ENCODE results near the gene ISM2. TPM values are rescaled to one million over a fixed set of nuclear protein-coding genes. Genes with fewer than 3 reads are reported as not detected.
A peak's percentile ranks its signal among the peaks of the same experiment; 100 is the strongest.

The ISM2 gene
- total and polyA plus RNA-seq, 10 of the 15 experiments (the other 5 are each of a cell fraction or from before 2014, with no cell fraction given): 0.03 TPM; not detected in 9

DNA sequence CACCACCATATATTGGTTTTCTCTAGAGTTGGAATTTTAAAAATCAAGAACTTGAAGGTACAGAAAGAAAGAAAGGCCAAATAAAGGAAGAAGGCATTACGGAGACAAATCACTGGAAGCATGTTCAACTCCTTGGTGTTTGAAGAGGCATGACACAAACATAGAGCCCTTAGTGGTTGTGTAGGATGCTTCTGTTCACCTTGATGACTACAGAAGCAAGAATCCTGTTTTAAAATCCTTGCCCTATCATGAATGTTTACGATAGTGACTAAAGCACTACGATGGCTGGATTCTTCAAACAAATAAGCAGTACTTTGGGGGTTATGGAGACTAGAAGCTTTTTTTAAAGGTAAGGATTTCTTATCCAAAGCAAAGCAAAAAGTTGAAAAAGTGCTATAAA is 10.3 kb upstream of the ISM2 start:
- H3K4me2 ChIP-seq (ENCODE audit: control insufficient read depth, insufficient read depth): no peak overlapping the region
- RAD21 ChIA-PET (ENCODE audit: unreplicated experiment): no interaction called here
- BruUV-seq (replicated peaks): TSS peak; percentile 42
- TF ChIP-seq MYC (IDR thresholded peaks at IDR 0.05; ENCODE audit: insufficient read depth, insufficient read length, insufficient replicate concordance, low read length, severe bottlenecking) (no peak), ZBTB4 (CRISPR knock-in tag; IDR thresholded peaks at IDR 0.05) (no peak), KAT2A (conservative IDR thresholded peaks at IDR 0.05; ENCODE audit: control insufficient read depth, low read depth, low read length) (no peak), POLR2A (IDR thresholded peaks at IDR 0.05; ENCODE audit: low read depth, low read length) (no peak), BRCA1 (IDR thresholded peaks at IDR 0.05; ENCODE audit: low read depth, low read length) (no peak), MEF2B (IDR thresholded peaks at IDR 0.05; ENCODE audit: partially characterized antibody, poor library complexity, severe bottlenecking) (no peak), CREB1 (IDR thresholded peaks at IDR 0.05; ENCODE audit: low read depth) (no peak), HDAC2 (IDR thresholded peaks at IDR 0.05) (no peak), MXI1 (IDR thresholded peaks at IDR 0.05; ENCODE audit: low read depth, low read length) (no peak), ZBTB33 (IDR thresholded peaks at IDR 0.05) (no peak), PML (IDR thresholded peaks at IDR 0.05; ENCODE audit: low read length) (no peak), ZNF592 (IDR thresholded peaks at IDR 0.05) (no peak)
- TF ChIP-seq, protein P1, sequence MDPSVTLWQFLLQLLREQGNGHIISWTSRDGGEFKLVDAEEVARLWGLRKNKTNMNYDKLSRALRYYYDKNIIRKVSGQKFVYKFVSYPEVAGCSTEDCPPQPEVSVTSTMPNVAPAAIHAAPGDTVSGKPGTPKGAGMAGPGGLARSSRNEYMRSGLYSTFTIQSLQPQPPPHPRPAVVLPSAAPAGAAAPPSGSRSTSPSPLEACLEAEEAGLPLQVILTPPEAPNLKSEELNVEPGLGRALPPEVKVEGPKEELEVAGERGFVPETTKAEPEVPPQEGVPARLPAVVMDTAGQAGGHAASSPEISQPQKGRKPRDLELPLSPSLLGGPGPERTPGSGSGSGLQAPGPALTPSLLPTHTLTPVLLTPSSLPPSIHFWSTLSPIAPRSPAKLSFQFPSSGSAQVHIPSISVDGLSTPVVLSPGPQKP (IDR thresholded peaks at IDR 0.05; ENCODE audit: low read depth, low read length): no peak
- TF ChIP-seq, protein P2, sequence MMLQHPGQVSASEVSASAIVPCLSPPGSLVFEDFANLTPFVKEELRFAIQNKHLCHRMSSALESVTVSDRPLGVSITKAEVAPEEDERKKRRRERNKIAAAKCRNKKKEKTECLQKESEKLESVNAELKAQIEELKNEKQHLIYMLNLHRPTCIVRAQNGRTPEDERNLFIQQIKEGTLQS (IDR thresholded peaks at IDR 0.05; ENCODE audit: borderline replicate concordance, extremely low read depth, low read depth, low read length): no peak

More for the DNA sequence above, 10.3 kb upstream of the ISM2 start:
- H3K79me2 ChIP-seq (ENCODE audit: control insufficient read depth, insufficient read depth, low read length): no peaks in the 10 kb centered on the region
- H3K9me3 ChIP-seq (replicated peaks; ENCODE audit: control insufficient read depth, insufficient read depth, low read length): no peaks in the 10 kb centered on the region
- no peak overlapping the region for H2AFZ ChIP-seq (ENCODE audit: control insufficient read depth, low read depth, low read length)
- FAIRE-seq (no peak), ATAC-seq (no peak), DNase-seq (ENCODE audit: low read depth, low spot score) (no peak)
- H3K4me3 ChIP-seq: no peak overlapping the region
- WGBS (ENCODE audit: insufficient coverage, insufficient replicate concordance, low lambda C conversion rate, missing lambda C conversion rate): 95% methylated on average over 3 of the region's 3 CpGs
- peaks cover 3 to 10% of the 10 kb centered on the region in 2 experiments; a peak in 2 of 4 replicates for H3K36me3 ChIP-seq (ENCODE audit: control insufficient read depth in 2 of 2, insufficient read depth in 2 of 2, low read length in 1 of 2)
- H3K4me1 ChIP-seq (ENCODE audit: control insufficient read depth, insufficient read depth, low read length): no peaks in the 10 kb centered on the region
- CTCF ChIA-PET: interaction anchor here (0.6 kb wide), 1 partner anchor 15 kb away, joined by 3 read pairs; no protein-coding TSS in a partner anchor
- H4K20me1 ChIP-seq (ENCODE audit: control insufficient read depth, insufficient read depth): no peaks in the 10 kb centered on the region
- no peak overlapping the region for H3K9ac ChIP-seq (ENCODE audit: control insufficient read depth, insufficient read depth, low read length)
- no peak overlapping the region for H3K27ac ChIP-seq (ENCODE audit: control insufficient read depth, insufficient read depth)
- intact Hi-C loops (cut with micrococcal nuclease; ENCODE audit: unreplicated experiment): no loop called here
- no peaks in the 10 kb centered on the region for H3K27me3 ChIP-seq (replicated peaks in 1 of 2; ENCODE audit: control insufficient read depth in 2 of 2, insufficient read depth in 2 of 2, low read length in 1 of 2)
- in situ Hi-C loops (cut with MboI): no loop called here
- SMC1A ChIA-PET (ENCODE audit: uncharacterized antibody, unreplicated experiment): no interaction called here
- POLR2A ChIA-PET: no interaction called here
